AG04450 (cell line): ENCODE data around the gene SIRPG. TPM values are rescaled to one million over a fixed set of nuclear protein-coding genes. Genes with fewer than 3 reads are reported as not detected.

Experiments
- CTCF ChIA-PET: fragments of 300-600, 350-600 bp; formaldehyde crosslinking; extraction: SDS; loops from one replicate; lab custom pipeline; 2022; ENCODE audit warnings: antibody characterized with exemption, inconsistent platforms; lab: Charles Lee
- POLR2A ChIA-PET: fragments of 350-600 bp; formaldehyde crosslinking; extraction: SDS; loops from one replicate; lab custom pipeline; 2021; ENCODE audit warnings: antibody characterized with exemption, inconsistent platforms; lab: Yijun Ruan, JAX
- DNase-seq: peaks from one replicate; pipeline ENCODE4 v3.0.0-alpha.2; 2011; ENCODE audit warnings: low read depth, low spot score
- H3K27ac ChIP-seq: one replicate; pipeline ENCODE4 v1.5.1; 2012; ENCODE audit warnings: low read depth, low read length, control low read depth
- H3K27me3 ChIP-seq: one replicate; pipeline ENCODE4 v1.6.0; 2012; ENCODE audit warnings: low read length; ENCODE audit not compliant: control insufficient read depth, insufficient read depth
- H3K4me3 ChIP-seq: 2 replicates; pipeline ENCODE4 v1.5.1; 2011; ENCODE audit warnings: mild to moderate bottlenecking, low read depth, low read length, control low read depth
- H3K9me3 ChIP-seq: 2 replicates; pipeline ENCODE4 v1.5.1; 2012; ENCODE audit warnings: low read length; ENCODE audit not compliant: control insufficient read depth, insufficient read depth
- polyA plus RNA-seq: library from polyadenylated mRNA; depleted of rRNA; stranded (reverse); fragments of >200 nt; gene quantifications from 2 replicates; pipeline ENCODE4 v1.2.3, GENCODE V29; 2011
- TF ChIP-seq, protein P1 (sequence below): IDR thresholded peaks from 2 replicates; pipeline ENCODE4 v1.5.1; 2011; ENCODE audit warnings: low read depth, low read length, control low read depth, inconsistent platforms

Gene SIRPG
- polyA plus RNA-seq, 1 experiment: not detected

DNA sequence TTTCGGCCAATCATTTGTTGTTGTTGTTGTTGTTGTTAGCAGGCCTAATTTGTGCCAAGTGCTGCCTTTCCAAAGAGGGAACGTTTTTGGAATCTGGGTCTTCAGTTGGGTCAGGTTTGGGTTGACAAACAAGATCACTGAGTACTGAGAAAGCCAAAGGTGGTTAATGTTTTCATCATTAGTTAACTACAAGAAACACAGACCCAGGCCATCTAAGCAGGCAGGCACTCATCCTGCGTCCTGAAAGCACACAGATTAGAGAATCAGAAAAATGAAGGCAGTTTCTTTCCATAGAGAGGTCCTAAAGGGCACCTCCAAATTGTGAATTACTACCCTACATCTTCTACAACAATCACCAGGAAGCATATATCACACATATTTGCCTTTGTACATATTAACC, 15.1 kb upstream of the SIRPG start:
- Histone ChIP-seq H3K4me3 (no peak overlapping the region), H3K27ac (no peak overlapping the region), H3K9me3 (no peaks in the 10 kb centered on the region), H3K27me3 (peaks cover 6% of the 10 kb centered on the region)
- TF ChIP-seq, protein P1, sequence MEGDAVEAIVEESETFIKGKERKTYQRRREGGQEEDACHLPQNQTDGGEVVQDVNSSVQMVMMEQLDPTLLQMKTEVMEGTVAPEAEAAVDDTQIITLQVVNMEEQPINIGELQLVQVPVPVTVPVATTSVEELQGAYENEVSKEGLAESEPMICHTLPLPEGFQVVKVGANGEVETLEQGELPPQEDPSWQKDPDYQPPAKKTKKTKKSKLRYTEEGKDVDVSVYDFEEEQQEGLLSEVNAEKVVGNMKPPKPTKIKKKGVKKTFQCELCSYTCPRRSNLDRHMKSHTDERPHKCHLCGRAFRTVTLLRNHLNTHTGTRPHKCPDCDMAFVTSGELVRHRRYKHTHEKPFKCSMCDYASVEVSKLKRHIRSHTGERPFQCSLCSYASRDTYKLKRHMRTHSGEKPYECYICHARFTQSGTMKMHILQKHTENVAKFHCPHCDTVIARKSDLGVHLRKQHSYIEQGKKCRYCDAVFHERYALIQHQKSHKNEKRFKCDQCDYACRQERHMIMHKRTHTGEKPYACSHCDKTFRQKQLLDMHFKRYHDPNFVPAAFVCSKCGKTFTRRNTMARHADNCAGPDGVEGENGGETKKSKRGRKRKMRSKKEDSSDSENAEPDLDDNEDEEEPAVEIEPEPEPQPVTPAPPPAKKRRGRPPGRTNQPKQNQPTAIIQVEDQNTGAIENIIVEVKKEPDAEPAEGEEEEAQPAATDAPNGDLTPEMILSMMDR: no peak
- CTCF ChIA-PET: no interaction called here
- POLR2A ChIA-PET: no interaction called here
- no peak for DNase-seq

DNA sequence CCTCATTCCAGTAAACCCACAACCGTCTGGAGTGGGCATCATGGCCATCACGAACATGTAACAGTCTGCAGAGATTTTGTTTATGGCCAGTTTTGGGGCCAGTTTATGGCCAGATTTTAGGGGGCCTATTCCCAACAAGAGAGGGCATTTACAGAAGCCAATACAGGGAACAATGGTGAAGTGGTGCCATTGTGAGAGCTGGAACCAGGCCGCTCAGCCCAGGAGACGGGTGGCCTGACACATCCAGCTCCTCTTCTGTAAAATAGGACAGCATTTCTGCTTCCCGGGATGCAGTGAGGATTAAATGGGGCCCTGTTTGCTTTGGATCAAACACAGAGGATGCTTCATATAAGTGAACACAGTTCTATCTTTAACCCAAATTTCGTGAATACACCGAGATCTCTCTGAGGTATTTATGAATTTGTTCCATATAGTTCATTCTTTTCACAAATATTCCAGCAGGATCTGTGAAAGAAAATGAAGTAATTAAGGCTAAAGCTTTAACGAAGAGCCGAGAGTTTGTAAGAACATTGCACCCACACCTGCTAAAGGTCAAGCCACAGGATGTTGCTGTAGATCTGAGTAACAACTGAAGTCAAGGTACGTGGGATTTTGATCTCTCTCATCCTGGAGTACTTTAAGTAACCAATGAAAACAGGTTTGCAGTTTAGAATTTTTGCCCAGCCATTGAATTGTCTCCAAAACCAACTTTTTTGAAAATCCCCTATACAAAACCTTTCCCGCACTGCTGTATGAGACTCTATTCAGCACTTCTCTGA, 14.5 kb upstream of the SIRPG start:
- no peak for DNase-seq
- CTCF ChIA-PET: no interaction called here
- no peak overlapping the region for H3K4me3 ChIP-seq
- TF ChIP-seq, protein P1: no peak
- no peaks in the 10 kb centered on the region for H3K9me3 ChIP-seq
- H3K27me3 ChIP-seq: peaks cover 6% of the 10 kb centered on the region
- POLR2A ChIA-PET: no interaction called here
- H3K27ac ChIP-seq: no peak overlapping the region

DNA sequence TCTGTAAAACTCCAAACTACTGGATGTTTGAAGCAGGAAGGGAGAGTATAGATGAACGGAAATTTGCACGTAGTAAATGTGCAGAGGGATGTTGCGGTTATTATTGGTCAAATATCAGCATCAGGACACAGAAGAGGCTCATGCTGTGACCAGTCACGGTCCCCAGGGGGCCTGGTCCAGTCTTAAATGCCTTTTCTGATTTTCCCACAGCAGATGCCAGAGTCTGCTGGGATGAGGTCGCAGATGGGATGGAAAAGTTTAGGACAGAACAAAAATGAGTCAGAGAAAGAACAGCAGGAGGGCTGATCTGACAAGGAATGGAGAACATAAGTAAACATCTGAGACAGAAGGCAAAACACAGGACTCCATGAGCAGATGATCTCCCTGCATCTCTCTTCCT, 11.7 kb upstream of the SIRPG start:
- Histone ChIP-seq H3K27ac (no peak overlapping the region), H3K9me3 (no peaks in the 10 kb centered on the region; the same call in 1 of the 2 replicates), H3K4me3 (no peak overlapping the region), H3K27me3 (peaks cover 6% of the 10 kb centered on the region)
- ChIA-PET POLR2A (no interaction called here), CTCF (no interaction called here)
- TF ChIP-seq, protein P1: no peak
- no peak for DNase-seq

DNA sequence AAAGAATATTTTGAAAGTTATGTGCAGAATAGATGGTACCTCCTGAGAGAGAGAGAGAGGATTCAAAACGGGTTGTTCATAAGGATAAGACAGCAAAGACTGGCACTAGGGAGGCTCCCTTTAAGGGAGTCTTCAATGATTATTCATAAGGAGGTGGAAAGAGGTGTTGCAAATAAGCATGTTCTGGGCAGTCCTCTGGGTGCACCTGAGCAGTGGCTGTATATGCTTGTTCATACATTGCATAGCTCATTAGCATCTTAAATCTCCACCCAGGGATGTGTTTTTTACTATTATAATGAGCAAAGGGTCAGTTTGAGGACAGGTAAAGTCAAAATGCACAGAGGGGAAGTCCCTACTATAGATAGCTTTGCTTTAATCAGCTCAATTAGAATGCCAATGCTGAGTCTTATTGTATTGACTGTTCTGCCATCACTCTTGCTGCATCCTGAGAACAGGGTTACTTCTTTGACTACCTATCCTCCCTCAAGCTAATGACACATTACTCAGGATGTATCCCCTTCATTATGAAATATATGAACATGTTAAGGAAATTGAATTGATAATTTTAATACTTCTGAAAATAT, 10.0 kb upstream of the SIRPG start:
- H3K27ac ChIP-seq: no peak overlapping the region
- POLR2A ChIA-PET: no interaction called here
- no peak overlapping the region for H3K4me3 ChIP-seq
- no peak for DNase-seq
- no peaks in the 10 kb centered on the region; the same call in 1 of the 2 replicates for H3K9me3 ChIP-seq
- TF ChIP-seq, protein P1: no peak
- H3K27me3 ChIP-seq: no peaks in the 10 kb centered on the region
- CTCF ChIA-PET: no interaction called here

DNA sequence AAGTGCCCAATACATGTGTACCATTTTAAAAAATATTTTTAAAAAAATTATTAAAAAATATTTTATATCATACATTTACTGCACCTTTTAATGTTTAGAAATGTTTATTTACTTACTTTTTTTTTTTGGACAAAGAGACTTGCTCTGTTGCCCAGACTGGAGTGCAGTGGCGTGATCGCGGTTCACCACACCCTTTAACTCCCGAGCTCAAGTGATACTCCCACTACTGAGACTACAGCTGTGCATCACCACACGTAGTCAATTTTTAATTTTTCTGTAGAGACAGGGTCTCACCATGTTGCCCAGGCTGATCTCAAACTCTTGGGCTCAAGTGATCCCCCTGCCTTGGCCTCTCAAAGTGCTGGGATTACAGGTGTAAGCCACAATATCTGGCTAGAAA, 9.2 kb upstream of the SIRPG start:
- CTCF ChIA-PET: no interaction called here
- TF ChIP-seq, protein P1: no peak
- POLR2A ChIA-PET: no interaction called here

More for the DNA sequence above, 9.2 kb upstream of the SIRPG start:
- Histone ChIP-seq H3K27ac (no peak overlapping the region), H3K27me3 (no peaks in the 10 kb centered on the region), H3K9me3 (no peaks in the 10 kb centered on the region; the same call in 1 of the 2 replicates), H3K4me3 (no peak overlapping the region)
- no peak for DNase-seq
